K562 (cell line): ENCODE measurements around the gene TDRD10. TPM values are rescaled to one million over a fixed set of nuclear protein-coding genes. Genes with fewer than 3 reads are reported as not detected.
A peak's percentile ranks its signal among the peaks of the same experiment; 100 is the strongest.

Experiments used
- ATAC-seq: fragments of 200-7000 bp; cut with Tn5 transposase; 3 replicates; pipeline ENCODE4 v1.9.1; 2020; ENCODE audit warnings: moderate library complexity
- BruUV-seq: library from RNA; stranded (reverse); fragments of 400-500 nt; replicated peaks from 2 replicates; lab custom pipeline; 2021; lab: Mats Ljungman, UMichigan
- CTCF ChIA-PET: fragments of 300-600 bp; formaldehyde crosslinking; extraction: SDS; loops from one replicate; lab custom pipeline; 2021; ENCODE audit warnings: low intra/inter-chr PET ratio; lab: Yijun Ruan, JAX
- POLR2A ChIA-PET: fragments of 300-600, 350-650 bp; sonication (Branson Sonifier 250); formaldehyde crosslinking; extraction: SDS; loops from one replicate; lab custom pipeline; 2021; ENCODE audit warnings: antibody characterized with exemption, inconsistent platforms; lab: Yijun Ruan, JAX
- DNase-seq, 4 experiments: peaks; one replicate each; pipeline versions ENCODE4 v3.0.0 to v3.0.0-alpha.2; 2011 to 2018; ENCODE audit warnings: low spot score in 3 of 4, mixed read lengths in 3 of 4; ENCODE audit errors: extremely low read depth in 1 of 4
- FAIRE-seq: peaks from 2 replicates; lab custom pipeline; 2011; peaks lifted over from hg19 to GRCh38; lab: Jason Lieb, UNC
- H2AFZ ChIP-seq: 2 replicates; pipeline ENCODE4 v1.6.0; 2011; ENCODE audit warnings: low read depth, low read length, control low read depth, inconsistent platforms
- H3K27ac ChIP-seq: fragments of 200-600 bp; 3 replicates; pipeline ENCODE4 v1.8.0; 2011; ENCODE audit warnings: low read depth, mild to moderate bottlenecking, control low read depth, inconsistent platforms, low read length, moderate library complexity, mixed read lengths; ENCODE audit errors: extremely low read depth
- H3K27me3 ChIP-seq, 2 experiments: fragments of 300-600 bp in 1 of 2; 2 replicates in 1 of 2; 3 replicates in 1 of 2; pipeline versions ENCODE4 v1.6.0 to v1.8.0; 2011; ENCODE audit warnings: inconsistent platforms in 2 of 2, low read length in 2 of 2, mild to moderate bottlenecking in 1 of 2, mixed read lengths in 1 of 2, moderate library complexity in 1 of 2; ENCODE audit not compliant: control insufficient read depth in 2 of 2, insufficient read depth in 2 of 2
- H3K36me3 ChIP-seq: fragments of 300-600 bp; 3 replicates; pipeline ENCODE4 v1.8.0; 2011; ENCODE audit warnings: mild to moderate bottlenecking, low read length, inconsistent platforms; ENCODE audit not compliant: control insufficient read depth, insufficient read depth
- H3K4me1 ChIP-seq, 2 experiments: fragments of 200-600 bp in 1 of 2; replicated peaks in 1 of 2; 2 replicates in 1 of 2; 3 replicates in 1 of 2; pipeline versions ENCODE4 v1.5.1 to v1.8.0; 2011; ENCODE audit warnings: inconsistent platforms in 2 of 2, low read length in 2 of 2, mild to moderate bottlenecking in 1 of 2, mixed read lengths in 1 of 2, moderate library complexity in 1 of 2; ENCODE audit not compliant: control insufficient read depth in 2 of 2, insufficient read depth in 2 of 2
- H3K4me2 ChIP-seq: 2 replicates; pipeline ENCODE4 v1.6.1; 2011; ENCODE audit warnings: low read length, control low read depth, inconsistent platforms, mixed read lengths; ENCODE audit not compliant: insufficient read depth
- H3K4me3 ChIP-seq: fragments of 200-600 bp; sonication (generic), shearing (Covaris generic); 2 replicates; pipeline ENCODE4 v1.5.1; 2016; ENCODE audit warnings: control low read depth, inconsistent platforms
- H3K79me2 ChIP-seq: fragments of 200-600 bp; 3 replicates; pipeline ENCODE4 v1.8.0; 2011; ENCODE audit warnings: low read length, inconsistent platforms; ENCODE audit not compliant: control insufficient read depth, insufficient read depth
- H3K9ac ChIP-seq, 2 experiments: 2 replicates each; pipeline versions ENCODE4 v1.6.0 to v1.6.1; 2011; ENCODE audit warnings: low read depth in 2 of 2, low read length in 2 of 2, control low read depth in 1 of 2, inconsistent platforms in 1 of 2, mild to moderate bottlenecking in 1 of 2, mixed read lengths in 1 of 2; ENCODE audit not compliant: insufficient read depth in 1 of 2
- H3K9me1 ChIP-seq: one replicate; pipeline ENCODE4 v1.6.0; 2011; ENCODE audit warnings: inconsistent platforms, mild to moderate bottlenecking, low read length, moderate library complexity; ENCODE audit not compliant: control insufficient read depth, insufficient read depth
- H3K9me3 ChIP-seq: replicated peaks from 2 replicates; pipeline ENCODE4 v1.5.1; 2011; ENCODE audit warnings: low read depth, low read length, inconsistent platforms; ENCODE audit not compliant: control insufficient read depth, insufficient read depth
- H4K20me1 ChIP-seq: replicated peaks from 2 replicates; pipeline ENCODE4 v1.6.1; 2011; ENCODE audit warnings: low read length, inconsistent platforms, mixed read lengths; ENCODE audit not compliant: control insufficient read depth, insufficient read depth
- ARID1B ChIP-seq: fragments of 450-650 bp; IDR thresholded peaks from 2 replicates; pipeline ENCODE4 v1.6.1; 2016; ENCODE audit warnings: antibody characterized with exemption, mild to moderate bottlenecking, inconsistent platforms
- BMI1 ChIP-seq: fragments of 150-350 bp; IDR thresholded peaks from 2 replicates; pipeline ENCODE4 v1.6.1; 2014; ENCODE audit warnings: low read length
- BRF1 ChIP-seq: IDR thresholded peaks from 3 replicates; pipeline ENCODE4 v1.6.1; 2011; ENCODE audit warnings: borderline replicate concordance, mild to moderate bottlenecking; ENCODE audit not compliant: insufficient read length; ENCODE audit errors: extremely low read depth
- C11orf30 ChIP-seq: fragments of 450-650 bp; IDR thresholded peaks from 2 replicates; pipeline ENCODE4 v1.6.1; 2016; ENCODE audit warnings: low read depth, mild to moderate bottlenecking
- CBFA2T3 ChIP-seq: fragments of 450-650 bp; IDR thresholded peaks from 2 replicates; pipeline ENCODE4 v1.6.1; 2017
- EP300 ChIP-seq: IDR thresholded peaks from 2 replicates; pipeline ENCODE4 v1.6.1; 2012; ENCODE audit warnings: low read length, improper control_type of control experiment
- ETV6 ChIP-seq, 3 experiments: fragments of 150-350 bp in 1 of 3; sonication (generic) in 1 of 3; formaldehyde crosslinking in 1 of 3; IDR thresholded peaks; 2 replicates each; pipeline versions ENCODE4 v1.6.1 to v1.8.0; 2014 to 2022; ENCODE audit warnings: borderline replicate concordance in 2 of 3, low read depth in 2 of 3, antibody characterized with exemption in 1 of 3, low read length in 1 of 3, mild to moderate bottlenecking in 1 of 3, missing genetic modification reagents in 1 of 3
- FOSL1 ChIP-seq: fragments of 200-800 bp; sonication (Bioruptor generic); conservative IDR thresholded peaks from 2 replicates; pipeline ENCODE4 v1.6.1; 2016; ENCODE audit warnings: missing genetic modification characterization, missing compliant biosample characterization
- FOXA3 ChIP-seq, 2 experiments: fragments of 450-650 bp in 1 of 2; sonication (generic) in 1 of 2; formaldehyde crosslinking; IDR thresholded peaks in 1 of 2; conservative IDR thresholded peaks in 1 of 2; 2 replicates each; pipeline versions ENCODE4 v1.4.0 to v1.8.0; 2020 to 2022; ENCODE audit warnings: mild to moderate bottlenecking in 2 of 2, missing genetic modification reagents in 1 of 2
- GABPB2 ChIP-seq: fragments of 250-450 bp; sonication (Bioruptor Pico); conservative IDR thresholded peaks from 2 replicates; pipeline ENCODE4 v1.5.1; 2021; ENCODE audit warnings: mild to moderate bottlenecking
- NRF1 ChIP-seq, 2 experiments: fragments of 450-650 bp; IDR thresholded peaks in 1 of 2; conservative IDR thresholded peaks in 1 of 2; 2 replicates each; pipeline ENCODE4 v1.6.1; 2014; ENCODE audit warnings: mild to moderate bottlenecking in 2 of 2
- SIRT6 ChIP-seq: IDR thresholded peaks from one replicate; pipeline ENCODE4 v1.6.1; 2012; ENCODE audit warnings: low read depth, mild to moderate bottlenecking, control low read depth, inconsistent platforms, low read length, moderate library complexity
- SMAD2 ChIP-seq: fragments of 150-350 bp; IDR thresholded peaks from 2 replicates; pipeline ENCODE4 v1.6.1; 2014; ENCODE audit warnings: low read depth, mild to moderate bottlenecking, low read length
- SMARCB1 ChIP-seq: IDR thresholded peaks from 2 replicates; pipeline ENCODE4 v1.6.1; 2011; ENCODE audit warnings: improper control_type of control experiment, low read depth; ENCODE audit not compliant: insufficient read length
- SMARCE1 ChIP-seq: fragments of 450-650 bp; IDR thresholded peaks from 2 replicates; pipeline ENCODE4 v1.7.1; 2016; ENCODE audit warnings: mild to moderate bottlenecking
- SOX6 ChIP-seq: fragments of 450-650 bp; IDR thresholded peaks from 2 replicates; pipeline ENCODE4 v1.6.1; 2014; ENCODE audit warnings: mild to moderate bottlenecking
- TAF15 ChIP-seq: fragments of 200-400 bp; formaldehyde crosslinking; IDR thresholded peaks from 2 replicates; pipeline ENCODE4 v1.6.1; 2017; ENCODE audit warnings: mild to moderate bottlenecking, low read depth, low read length, moderate library complexity
- TAL1 ChIP-seq: fragments of 450-650 bp; IDR thresholded peaks from 2 replicates; pipeline ENCODE4 v1.6.1; 2016; ENCODE audit warnings: mild to moderate bottlenecking
- TCF3 ChIP-seq: sonication (generic); formaldehyde crosslinking; IDR thresholded peaks from 2 replicates; pipeline ENCODE4 v1.4.0; 2020; ENCODE audit warnings: mild to moderate bottlenecking, missing genetic modification reagents
- ZBTB9 ChIP-seq: fragments of 450-650 bp; formaldehyde crosslinking; IDR thresholded peaks from 2 replicates; pipeline ENCODE4 v1.4.0; 2020; ENCODE audit warnings: mild to moderate bottlenecking, moderate library complexity
- ZKSCAN8 ChIP-seq: fragments of 200-800 bp; sonication (Bioruptor generic); IDR thresholded peaks from 2 replicates; pipeline ENCODE4 v1.6.1; 2016; ENCODE audit warnings: missing genetic modification characterization, missing compliant biosample characterization
- ZNF696 ChIP-seq: fragments of 250-450 bp; sonication (Bioruptor Pico); conservative IDR thresholded peaks from 2 replicates; pipeline ENCODE4 v1.4.0; 2020; ENCODE audit warnings: mild to moderate bottlenecking, moderate library complexity
- WGBS: fragments of 100-300 bp; shearing (Covaris generic); methylation state at CpG from one replicate; pipeline ENCODE4 v1.1.6; 2016; ENCODE audit warnings: low coverage, mixed read lengths; ENCODE audit not compliant: insufficient coverage; ENCODE audit errors: missing lambda C conversion rate; 5-methylcytosine and 5-hydroxymethylcytosine counted together
- in situ Hi-C: fragments of 300-500 bp; cut with MboI; formaldehyde crosslinking; loops from 4 replicates; pipeline ENCODE4 v1.15.0; 2018; ENCODE audit warnings: inconsistent platforms, mixed read lengths
- intact Hi-C: fragments of 100-400 bp; cut with micrococcal nuclease; formaldehyde crosslinking; loops from 2 replicates; pipeline ENCODE4 v1.14.2; 2022
- polyA plus RNA-seq, 8 experiments: library from polyadenylated mRNA; depleted of rRNA in 4 of 8; stranded (reverse) in 5 of 8; unstranded in 3 of 8; fragments of >200 nt; fragmentation: Nextera tagmentation in 2 of 8; fragmentation: Illumina TruSeq in 1 of 8; extraction: Ambion mirVana in 2 of 8; extraction: Trizol in 1 of 8; gene quantifications; 2 replicates each; pipeline versions ENCODE4 v1.2.1 to v1.2.3, GENCODE V29; 2011 to 2014; ENCODE audit warnings: inconsistent platforms in 1 of 8, missing spikeins in 1 of 8
- total RNA-seq, 7 experiments: library from RNA; depleted of rRNA in 6 of 7; stranded (reverse); fragments of >200 nt in 6 of 7; fragmentation: Illumina TruSeq in 2 of 7; extraction: Trizol in 2 of 7; gene quantifications; 2 replicates each; pipeline versions ENCODE4 v1.2.1 to v1.2.3, GENCODE V29; 2011 to 2021; ENCODE audit warnings: low replicate concordance in 1 of 7
- TF ChIP-seq, protein P1 (sequence below): fragments of 250-450 bp; sonication (Bioruptor Pico); IDR thresholded peaks from 2 replicates; pipeline ENCODE4 v1.4.0; 2020; ENCODE audit warnings: mild to moderate bottlenecking

The TDRD10 gene
- total and polyA plus RNA-seq, 9 of the 15 experiments (the other 6 are each of a cell fraction or from before 2014, with no cell fraction given), result not detected

- intact Hi-C loops, result no loop called here
- no TSS peak for BruUV-seq
- Histone ChIP-seq H3K27ac (no peak overlapping the region), H3K4me3 (no peak overlapping the region), H3K9me3 (no peaks in the 10 kb centered on the region), H3K36me3 (peaks cover 95% of the 10 kb centered on the region), H3K4me1 (peaks cover 0 to 10% of the 10 kb centered on the region in 2 experiments; a peak in 3 of 5 replicates), H3K9me1 (peaks cover 3% of the 10 kb centered on the region), H3K27me3 (no peaks in the 10 kb centered on the region), H3K9ac (no peak overlapping the region), H4K20me1 (no peaks in the 10 kb centered on the region), H3K4me2 (no peak overlapping the region), H2AFZ (no peak overlapping the region), H3K79me2 (0 out of 3 replicates have a peak, but pooled peaks cover 2% of the 10 kb centered on the region)
- ChIA-PET POLR2A (interaction anchor here (1.0 to 1.4 kb wide), 3 partner anchors 13 to 16 kb away, joined by 3 to 6 read pairs (median 5); no protein-coding TSS in a partner anchor), CTCF (no interaction called here)
- in situ Hi-C loops, result no loop called here
- FAIRE-seq (no peak), DNase-seq (no peak), ATAC-seq (no peak)
- WGBS, result 35% methylated on average over 4 of the region's 5 CpGs
- TF ChIP-seq, protein P1, sequence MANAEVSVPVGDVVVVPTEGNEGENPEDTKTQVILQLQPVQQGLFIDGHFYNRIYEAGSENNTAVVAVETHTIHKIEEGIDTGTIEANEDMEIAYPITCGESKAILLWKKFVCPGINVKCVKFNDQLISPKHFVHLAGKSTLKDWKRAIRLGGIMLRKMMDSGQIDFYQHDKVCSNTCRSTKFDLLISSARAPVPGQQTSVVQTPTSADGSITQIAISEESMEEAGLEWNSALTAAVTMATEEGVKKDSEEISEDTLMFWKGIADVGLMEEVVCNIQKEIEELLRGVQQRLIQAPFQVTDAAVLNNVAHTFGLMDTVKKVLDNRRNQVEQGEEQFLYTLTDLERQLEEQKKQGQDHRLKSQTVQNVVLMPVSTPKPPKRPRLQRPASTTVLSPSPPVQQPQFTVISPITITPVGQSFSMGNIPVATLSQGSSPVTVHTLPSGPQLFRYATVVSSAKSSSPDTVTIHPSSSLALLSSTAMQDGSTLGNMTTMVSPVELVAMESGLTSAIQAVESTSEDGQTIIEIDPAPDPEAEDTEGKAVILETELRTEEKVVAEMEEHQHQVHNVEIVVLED, result no peak
- TF ChIP-seq BRF1 (no peak), TAL1 (peak; percentile 72), ARID1B (peak; percentile 78), CBFA2T3 (peak; percentile 46; the same call in 1 of the 2 replicates), GABPB2 (no peak), FOSL1 (tag) (peak; percentile 36; the same call in 1 of the 2 replicates), TAF15 (no peak), SMARCE1 (peak; percentile 69; the same call in 1 of the 2 replicates), SOX6 (peak; percentile 38; the same call in 1 of the 2 replicates), BMI1 (no peak), ZBTB9 (CRISPR knock-in tag) (no peak), NRF1 (conservative IDR thresholded peaks at IDR 0.05 in 1 of 2, IDR thresholded peaks at IDR 0.05 in 1 of 2) (0 out of 4 replicates have a peak, but pooled peaks of 1 of the 2 experiments have one; percentile 12), SMARCB1 (no peak), FOXA3 (CRISPR knock-in tag; conservative IDR thresholded peaks at IDR 0.05 in 1 of 2, IDR thresholded peaks at IDR 0.05 in 1 of 2) (peak in 1 of 2 experiments; percentile 85; a peak in 2 of 4 replicates), C11orf30 (no peak), ETV6 (IDR thresholded peaks at IDR 0.05; ENCODE audit: borderline replicate concordance in 1 of 2, low read depth in 2 of 2, low read length in 1 of 2) (no peak), ETV6 (CRISPR knock-in tag; IDR thresholded peaks at IDR 0.05; ENCODE audit: borderline replicate concordance) (no peak), ZKSCAN8 (CRISPR knock-in tag) (no peak), EP300 (no peak), ZNF696 (CRISPR knock-in tag) (no peak), SMAD2 (no peak), SIRT6 (no peak), TCF3 (CRISPR knock-in tag) (peak; percentile 24; the same call in 1 of the 2 replicates)
Observed at GRCh38 chr1:154590756-154591155, 88.7 kb downstream of the TDRD10 start.
